Left renal cortex interstitium (tissue), 4 donors: ENCODE measurements around the gene ASPG. TPM values are rescaled to one million over a fixed set of nuclear protein-coding genes. Genes with fewer than 3 reads are reported as not detected.

Experiments used
- DNase-seq, 4 donors: peaks; one replicate each; pipeline ENCODE4 v3.0.0-alpha.2; 2013; ENCODE audit warnings: low read depth in 4 of 4, low spot score in 2 of 4, missing footprints in 1 of 4
- polyA plus RNA-seq, 4 donors: library from polyadenylated mRNA; unstranded; fragments of 120-200 nt; gene quantifications; one replicate each; pipeline ENCODE4 v1.2.1, GENCODE V29; 2013; ENCODE audit not compliant: insufficient read length in 4 of 4

Gene ASPG
- polyA plus RNA-seq, 4 donors = 13.0 to 17.1 (median 15.7) TPM

DNA sequence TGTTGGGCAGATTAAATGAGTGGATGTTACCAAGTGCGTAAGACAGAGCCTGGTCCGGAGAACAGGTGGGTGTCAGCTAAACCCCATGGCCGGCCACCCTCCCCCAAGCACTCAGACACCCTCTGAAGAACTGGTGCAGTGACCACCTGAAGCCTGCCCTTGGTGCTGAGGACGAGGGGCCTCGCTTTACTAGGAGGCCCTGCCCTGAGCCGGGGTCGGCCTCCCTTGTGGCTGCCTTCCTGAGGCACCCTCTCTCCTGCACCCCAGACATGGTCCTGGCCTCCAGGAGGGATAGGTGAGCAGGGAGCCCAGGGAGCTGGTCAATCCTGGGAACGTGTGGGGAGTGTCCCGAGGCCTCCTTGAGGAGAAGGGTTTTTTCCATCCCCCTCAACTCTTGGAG, 48.0 kb downstream of the ASPG start:
- DNase-seq = no peak

DNA sequence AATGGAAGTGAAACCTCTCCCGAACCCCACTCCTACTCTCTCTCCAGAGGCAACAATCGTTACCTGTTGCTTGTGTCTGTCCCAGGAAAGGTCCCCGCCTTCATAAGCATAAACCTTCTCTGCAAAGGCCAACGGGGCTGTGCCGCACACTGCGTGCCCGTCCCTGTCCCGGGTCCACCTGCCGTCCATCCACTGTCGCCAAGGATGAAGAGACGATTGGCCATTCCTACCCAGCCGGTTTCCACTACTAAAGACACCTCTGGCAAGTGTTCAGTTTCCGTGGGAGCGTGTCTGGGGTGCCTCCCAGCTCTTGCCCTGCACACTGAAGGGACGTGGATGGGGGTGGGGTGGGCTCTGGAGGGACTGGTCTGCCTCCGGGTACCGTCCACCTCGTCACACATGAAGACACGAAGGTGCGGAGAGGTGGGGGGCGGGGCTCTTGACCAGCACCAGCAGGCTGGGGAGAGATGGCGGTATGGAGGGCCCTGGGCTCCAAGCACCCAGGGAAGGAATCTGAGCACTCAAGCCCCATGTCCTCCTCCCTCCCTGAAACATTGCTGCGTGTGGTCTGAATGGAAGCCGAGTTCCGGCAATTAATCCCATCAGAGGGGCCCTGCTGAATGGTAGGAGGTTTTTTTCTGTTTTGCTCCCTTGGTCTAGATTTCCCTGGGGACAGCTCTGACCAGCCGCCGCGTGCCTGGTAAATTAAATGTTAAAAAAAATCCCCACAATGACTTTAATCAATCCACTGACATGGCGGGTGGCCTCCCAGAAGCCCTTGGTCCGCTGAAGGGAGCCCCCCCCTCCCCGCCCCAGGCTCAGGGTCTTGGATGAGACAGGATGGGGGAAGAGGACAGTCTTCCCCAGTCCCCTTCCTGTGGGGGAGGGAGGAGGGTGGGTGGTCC, 48.8 kb downstream of the ASPG start:
- no peak for DNase-seq

DNA sequence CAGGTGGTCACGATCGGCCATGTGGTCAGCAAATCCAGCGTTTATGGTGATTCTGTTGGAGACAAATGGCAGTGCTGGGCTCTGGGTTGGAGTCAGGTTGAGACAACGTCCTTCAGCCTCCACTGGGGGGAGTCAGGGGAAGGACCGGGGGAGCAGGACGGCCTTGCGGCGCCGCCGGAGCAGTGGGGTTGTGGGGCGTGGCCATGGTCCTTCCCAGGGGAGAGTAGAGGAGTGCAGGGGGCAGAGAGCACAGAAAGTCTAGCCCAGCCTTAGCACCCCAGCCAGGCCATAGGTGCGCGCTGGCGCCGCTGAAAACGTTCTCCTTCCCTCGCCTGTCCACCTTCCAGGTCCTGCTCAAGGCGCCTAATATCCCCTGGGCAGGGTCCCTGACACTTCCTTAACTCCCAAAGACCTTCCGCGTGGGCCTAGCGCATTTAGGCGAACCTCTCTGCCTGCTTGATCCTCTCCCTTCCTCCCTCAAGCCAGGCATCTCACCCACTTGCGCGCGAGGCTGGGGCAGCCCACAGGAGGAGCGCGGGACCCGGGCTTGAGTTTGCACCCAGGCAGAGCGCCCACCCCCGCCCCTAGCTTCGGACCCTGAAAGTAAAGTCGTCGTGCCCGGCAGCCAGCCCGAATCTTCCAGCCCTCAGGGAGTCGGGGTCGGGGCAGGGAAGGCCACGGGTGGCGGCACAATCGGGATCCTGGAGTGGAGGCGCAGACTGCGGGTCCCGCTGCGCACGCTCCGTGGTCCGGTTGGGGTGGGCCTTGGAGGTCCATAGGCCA, 49.8 kb downstream of the ASPG start:
- DNase-seq = no peak

DNA sequence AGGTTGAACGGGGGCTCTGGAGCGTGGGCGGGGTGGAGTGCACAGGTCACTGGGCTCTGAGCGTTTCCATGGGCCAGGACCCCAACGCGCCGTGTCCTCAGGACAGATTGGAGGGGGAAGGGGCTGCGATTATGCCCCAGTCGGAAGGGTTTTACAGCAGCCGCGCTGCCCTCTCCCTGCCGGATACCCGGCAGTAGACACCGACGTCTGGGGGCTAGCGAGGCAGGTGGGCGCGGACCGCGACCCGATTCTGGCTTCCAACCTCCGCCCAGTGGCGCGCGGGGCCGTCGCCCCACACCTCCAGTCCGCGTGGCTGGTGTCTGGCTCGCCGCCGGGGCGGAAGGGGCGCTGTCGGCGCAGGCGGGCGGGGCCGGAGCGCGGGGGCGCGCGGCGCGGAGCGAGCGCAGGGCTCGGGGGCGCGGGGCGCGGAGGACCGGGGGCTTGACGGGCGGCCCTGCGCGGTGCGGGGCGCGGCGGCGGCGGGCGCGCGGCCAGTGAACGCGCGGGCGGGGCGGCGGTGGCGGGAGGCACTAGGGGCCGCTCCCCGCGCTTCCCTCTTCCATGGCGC, 50.5 kb downstream of the ASPG start:
- DNase-seq = no peak

DNA sequence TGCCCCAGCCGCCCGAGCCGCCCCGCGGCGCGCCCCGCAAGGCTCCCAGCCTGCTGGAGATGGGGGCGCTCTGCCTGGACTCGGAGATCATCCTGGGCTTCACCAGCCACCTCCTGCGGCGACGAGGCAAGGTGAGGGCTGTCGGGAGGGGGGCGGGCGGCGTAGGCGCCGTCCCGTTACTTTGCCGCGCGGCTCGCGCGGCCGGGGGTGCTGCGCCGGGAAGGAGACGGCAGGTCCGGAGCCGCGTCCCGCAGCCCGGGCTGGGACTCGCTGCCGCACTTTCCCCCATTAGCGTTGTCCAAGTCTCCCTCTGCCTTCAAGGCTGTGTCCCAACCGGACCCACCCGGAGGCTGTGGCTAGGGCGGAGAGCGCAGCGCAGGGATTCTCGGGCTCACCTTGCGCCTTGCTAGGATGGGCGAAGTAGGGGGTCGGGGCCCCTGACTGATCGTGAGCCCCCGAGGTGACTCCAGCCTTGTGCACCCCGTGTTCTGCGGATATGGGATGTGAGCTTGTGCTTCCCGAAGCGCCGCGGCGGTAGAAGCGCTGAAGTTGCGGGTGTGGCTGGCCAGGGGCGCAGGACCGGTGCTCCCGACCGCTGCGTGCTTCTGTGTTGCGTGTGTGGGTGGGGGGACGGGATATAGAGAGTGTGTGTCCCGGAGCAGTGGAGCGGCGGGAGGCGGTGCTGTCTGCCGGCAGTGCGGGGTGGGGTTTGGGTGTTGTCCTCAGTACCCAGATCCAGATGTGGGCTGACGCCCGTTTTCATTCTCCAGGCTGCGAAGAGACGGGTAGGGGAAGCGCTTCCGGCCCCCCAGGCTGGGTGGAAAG, 51.2 kb downstream of the ASPG start:
- no peak for DNase-seq

DNA sequence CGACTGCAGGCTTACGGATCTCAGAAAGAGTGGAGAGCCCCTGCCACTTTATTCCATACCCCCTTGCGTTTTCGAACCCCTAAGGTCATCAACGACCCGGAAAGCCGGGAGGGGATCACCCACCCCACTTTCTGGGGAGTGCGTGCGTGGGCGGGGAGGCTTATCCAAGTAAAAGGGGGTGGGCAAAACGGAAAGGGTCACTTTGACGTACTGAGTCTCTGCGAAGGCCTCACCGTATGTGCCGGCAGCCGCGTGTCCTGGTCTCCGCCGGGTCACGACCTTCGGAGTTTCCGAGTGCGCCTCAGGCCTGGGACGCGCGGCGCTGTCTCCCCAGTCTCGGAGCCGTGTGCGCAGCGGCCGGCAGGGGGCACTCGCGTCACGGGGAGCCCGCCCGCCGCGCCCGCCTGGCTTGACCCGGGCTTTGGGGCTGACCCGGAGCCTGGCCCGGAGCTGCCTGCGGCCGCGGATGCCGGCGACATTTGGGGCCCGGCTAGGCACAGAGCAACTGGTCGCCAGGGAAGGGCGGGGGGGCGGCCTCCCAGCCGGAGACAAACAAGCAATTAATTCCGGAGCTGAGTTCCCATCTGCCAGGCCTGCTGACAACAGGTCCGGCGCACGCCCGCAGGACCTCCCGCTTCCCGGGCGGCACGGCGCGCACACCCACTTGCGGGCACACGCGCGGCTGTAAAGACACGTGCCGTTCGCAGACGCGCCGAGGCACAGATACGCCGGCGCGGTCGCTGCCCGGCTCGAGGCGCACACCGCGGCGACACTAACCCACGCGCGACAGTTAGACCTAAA, 52.0 kb downstream of the ASPG start:
- no peak for DNase-seq

DNA sequence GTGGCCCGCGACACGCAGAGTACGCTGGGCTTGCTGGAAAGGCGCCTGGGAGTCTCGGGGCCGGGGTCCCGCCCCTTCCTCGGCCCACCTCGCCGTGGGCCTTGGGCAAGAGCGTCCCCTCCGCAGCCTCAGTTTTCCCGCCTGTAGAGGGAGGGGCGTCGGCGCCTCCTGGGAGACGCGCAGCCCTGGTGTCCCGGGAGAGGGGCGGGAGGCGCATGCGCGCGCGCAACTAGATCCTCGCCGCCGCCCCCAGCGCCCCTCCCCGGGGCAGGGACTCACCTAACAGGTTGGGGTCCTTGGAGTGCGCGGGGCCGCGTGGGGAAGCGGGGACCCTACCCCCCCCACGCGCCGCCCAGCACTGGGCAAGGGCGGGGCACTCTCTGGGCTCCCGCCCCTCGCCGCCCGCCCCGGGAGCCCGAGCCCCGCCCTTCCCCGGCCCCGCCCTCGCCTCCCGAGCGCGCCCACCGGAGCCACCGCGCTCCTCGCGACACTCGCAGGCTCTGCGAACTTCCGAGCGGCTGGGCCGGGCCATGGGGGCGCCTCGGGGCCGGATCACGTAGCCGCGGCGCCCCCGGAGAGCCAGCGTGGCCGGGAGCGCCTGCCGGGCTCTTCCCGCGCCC, 52.7 kb downstream of the ASPG start, which contains the start of gene KIF26A:
Gene KIF26A (plus strand): TSS at position 490 of the 620 bp plus-strand sequence. CDS start 136 bp downstream, outside the sequence.
- DNase-seq = no peak

DNA sequence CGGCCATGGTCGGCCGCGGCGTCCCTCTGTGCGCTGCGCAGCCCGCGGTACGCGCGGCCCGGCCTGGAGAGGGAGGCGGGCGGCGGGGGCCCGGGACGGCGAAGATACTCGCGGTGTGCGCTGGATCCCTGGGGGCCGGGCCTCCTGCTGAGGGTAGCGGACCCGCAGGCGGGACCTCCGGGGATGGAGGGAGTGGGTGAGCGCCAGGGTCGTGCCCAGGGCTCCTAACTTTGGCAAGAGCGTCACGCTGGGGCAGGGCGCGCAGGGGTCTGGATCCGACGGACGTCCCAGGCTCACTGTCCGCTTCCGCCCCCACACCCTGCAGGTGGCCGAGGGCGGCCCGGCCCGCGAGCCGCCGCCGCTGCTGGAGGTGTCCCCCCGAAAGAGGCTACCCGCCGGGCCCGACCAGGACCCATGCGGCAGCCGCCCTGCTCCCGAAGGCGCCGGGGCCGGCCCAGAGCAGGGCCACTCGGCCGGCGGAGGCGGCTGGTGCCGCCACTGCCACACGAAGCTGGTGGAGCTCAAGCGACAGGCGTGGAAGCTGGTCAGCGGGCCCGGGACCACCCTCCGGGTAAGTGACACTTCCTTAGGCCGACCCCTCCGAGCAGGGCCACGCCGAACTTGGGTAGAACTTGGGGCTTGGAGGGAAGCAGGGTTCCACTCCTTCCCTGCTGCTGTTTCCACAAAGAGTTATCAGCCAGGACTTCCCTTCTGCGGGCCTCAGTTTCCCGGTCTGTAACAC, 53.4 kb downstream of the ASPG start:
- no peak for DNase-seq

DNA sequence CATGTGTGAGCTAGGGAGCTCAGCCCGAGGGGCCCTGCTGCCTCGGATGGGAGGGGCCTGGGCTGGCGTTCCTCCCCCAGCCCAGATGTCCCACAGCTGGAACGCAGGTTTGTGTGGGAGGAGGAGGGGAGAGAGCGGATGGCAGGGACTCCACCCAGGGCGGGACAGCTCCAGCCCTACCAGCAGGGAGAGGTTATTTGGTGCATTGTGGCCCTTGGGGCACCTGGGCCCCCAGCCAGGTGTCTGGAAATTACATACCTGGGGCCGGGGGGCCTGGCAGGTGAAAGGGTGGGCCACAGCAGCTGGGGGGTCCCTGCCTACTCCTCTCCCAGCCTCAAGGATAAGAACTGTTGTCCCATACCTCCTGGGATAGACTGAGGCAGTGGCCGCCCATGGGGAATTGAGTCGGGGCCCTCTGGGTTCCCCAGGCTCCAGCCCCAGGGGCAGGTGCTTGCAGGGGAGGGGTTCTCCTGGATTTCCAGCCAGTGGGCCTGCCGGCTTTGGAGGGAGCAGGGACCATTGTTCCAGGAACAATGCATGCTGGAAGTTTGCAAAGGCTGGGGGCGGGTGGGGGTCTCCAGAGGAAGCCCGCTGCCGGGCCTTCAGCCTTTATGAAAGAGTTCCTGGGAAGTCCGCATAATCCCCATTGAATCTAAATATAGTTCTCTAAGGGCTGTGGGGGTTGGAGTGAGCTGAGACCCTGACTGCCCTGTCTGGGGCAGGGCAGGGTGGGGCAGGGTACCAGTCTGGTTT, 54.1 kb downstream of the ASPG start:
- DNase-seq = no peak

DNA sequence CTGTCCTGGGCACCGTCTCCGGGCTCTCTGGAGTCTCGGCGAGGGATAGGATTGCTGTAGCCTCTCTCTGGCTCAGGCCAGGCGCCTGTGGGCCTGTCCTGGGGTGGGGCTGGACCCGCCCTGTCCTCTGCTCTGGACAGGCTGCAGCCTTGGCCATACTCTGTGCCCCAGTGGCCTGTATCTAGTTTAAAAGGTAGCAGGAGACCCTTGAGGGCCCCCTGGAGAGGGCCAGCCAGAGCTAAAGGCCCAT, 54.6 kb downstream of the ASPG start:
- no peak for DNase-seq

DNA sequence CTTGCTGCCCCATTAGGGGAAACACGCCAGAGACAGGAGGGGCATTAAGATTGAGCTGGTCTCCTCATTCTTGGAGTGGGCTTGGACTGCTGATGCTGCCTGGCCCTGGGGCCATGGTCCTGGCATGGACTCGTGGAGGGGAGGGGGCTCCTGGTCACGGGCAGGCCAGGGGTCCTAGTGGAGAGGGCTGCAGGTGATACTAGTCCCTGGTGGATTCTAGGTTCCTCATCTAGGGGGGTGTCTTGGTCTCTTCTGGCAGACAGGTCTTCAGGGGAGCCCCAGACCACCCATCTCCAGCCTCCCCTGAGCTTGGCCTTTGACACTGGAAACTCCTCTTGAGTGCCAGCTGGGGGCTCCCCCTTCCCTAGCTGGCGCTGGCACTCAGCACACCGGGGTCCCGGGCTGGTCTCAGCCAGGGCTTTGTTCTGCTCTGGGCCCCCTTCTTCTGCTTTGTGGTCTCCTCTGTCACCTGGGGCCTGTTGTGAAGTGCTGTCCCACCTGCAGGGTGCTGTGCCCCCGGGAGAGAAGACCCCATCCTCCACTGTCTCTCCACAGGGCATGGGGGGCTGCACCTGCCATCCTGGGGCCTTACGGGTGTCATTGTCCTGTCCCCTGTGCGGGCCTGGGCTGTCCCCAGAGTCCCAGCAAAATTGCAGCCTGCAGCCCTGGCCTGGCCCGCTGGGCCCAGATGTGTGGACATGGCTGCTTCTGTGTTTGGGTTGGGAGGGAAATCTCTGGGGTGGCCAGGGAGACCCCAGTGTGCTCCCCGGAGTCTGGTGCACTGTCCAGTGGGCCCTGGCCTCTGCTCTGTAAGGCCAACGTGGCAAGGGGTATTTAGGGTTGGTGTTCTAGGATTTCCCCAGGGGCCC, 55.2 kb downstream of the ASPG start:
- DNase-seq = no peak

DNA sequence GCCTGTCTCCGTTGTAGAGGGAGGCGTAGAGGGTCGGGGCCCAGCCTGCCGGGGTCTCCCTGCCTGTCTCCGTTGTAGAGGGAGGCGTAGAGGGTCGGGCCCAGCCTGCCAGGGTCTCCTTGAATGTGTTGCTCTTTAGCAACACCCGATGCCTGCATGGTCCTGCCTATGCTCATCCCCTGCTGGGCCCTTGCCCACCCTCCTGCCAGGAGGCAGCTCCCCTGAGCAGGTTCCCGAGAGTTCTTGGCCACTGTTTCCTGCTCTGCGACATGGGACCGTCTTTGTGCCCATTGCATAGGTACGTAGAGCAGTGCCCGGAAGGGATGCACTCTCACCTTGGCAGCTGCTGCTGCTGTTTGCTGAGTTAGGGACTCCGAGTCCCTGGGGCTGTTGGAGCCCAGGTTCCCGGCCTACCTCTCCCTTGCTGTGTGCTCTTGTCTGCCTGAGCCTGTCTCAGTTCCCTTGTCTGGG, 56.2 kb downstream of the ASPG start:
- DNase-seq = no peak

DNA sequence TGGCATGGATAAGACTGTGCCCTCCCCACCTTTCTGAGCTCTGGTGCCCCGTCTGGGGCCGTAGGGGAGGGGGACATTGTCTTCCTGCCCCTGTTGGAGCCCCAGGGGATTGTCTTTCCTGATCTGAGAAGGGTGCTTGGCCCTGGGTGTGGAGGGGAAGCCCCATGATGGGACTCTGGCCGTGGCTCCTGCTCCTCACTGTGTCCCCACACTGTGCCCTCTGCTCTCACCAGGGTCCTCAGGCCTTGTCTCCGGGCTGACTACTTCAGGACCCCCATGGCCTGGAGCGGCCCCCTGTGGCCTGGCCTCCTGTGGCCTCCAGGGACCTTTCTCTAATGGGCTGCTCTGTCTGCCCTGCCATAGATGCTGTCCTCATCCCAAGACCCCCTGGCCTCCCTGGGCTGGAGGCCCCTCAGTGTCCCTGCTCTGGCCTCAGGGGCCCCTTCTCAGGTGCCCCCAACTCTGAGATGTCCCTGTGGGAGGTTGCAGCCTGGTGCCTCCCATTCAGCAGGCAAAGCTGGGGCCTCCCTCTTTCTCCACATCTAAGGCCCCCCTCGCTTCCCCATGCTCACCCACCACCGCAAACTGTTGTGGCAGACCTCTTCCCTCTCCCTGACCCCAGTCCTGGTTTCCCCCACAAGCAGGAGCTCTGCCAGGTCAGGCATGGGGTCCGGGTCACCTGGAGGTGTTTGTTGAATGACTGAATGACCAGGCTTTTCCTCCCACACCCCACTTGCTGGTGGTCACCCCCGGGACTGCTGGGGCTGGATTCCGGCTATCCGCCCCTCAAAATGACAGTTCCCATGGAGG, 56.8 kb downstream of the ASPG start:
- no peak for DNase-seq

DNA sequence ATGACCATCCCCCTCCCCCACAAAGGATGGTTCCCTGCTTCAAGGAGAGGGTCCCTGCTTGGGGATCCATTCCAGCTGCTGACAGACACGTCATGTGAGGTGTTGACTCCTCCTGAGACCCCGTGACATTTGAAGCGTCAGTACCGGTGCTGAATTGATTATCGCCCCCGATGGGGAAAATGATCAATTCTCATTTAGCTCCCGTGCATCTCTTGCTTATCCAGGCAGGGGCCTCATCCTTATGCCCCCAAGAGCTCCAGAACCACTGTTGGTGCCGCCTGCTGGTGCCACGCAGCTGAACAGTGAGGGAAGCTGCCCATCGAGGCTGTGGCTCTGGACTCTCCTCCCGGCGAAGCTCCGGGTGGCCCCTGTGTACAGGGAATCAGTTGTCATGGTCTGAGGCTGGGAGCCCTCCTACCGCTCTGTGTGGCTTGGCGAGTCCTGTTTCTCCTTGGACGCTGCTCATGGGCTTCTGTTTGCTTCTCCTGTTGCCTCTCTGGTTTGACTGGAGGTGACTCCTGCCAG, 57.5 kb downstream of the ASPG start:
- no peak for DNase-seq

DNA sequence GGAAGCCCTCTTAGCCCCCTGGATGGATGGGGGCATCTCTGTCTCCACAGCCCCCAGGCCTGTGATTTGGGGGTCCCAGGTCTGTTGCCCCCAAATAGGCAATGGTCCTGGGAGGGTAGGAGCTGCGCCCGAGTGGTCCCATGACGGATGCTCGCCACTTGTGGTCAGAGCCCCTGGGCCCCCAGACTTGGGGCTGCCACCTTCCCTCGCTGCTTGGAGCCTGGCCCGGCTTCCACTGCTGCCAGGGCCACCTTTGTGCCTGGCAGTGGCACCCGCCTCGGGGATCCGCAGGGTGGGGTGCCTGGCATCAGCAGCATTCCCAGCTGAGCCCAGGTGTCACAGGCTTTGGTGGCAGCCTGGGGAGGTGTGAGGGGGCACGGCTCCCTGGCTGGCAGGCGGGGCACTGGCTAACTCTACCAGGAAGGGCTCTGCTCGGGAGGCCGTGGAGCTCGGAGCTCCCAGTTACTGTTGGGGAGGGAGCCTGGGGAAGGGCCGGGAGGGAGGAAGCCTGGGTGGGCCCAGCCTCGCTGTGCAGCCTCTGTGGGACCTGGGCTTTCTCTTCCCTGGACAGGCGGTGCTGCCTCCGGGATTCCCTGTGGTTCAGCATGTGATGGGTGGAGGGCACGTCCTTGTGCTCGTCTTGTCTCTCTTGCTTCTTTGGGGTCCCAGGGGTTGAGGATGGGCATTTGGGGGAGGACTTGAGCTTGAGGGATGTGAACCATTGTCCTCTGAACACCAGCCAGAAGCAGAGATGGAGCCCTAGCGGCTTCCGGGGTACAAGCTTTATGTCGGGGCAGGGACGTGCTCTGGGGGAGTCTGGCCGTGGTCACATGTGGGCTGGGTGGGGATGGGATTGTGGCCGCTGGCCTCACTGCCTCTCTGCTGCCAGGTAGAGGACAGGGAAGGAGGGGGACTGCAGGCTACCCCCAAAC, 58.3 kb downstream of the ASPG start:
- no peak for DNase-seq
